Fibroblast of lung (primary cell): Measurements from ENCODE around the gene BGN.

Experiments used
- CTCF ChIP-seq, 2 donors: IDR thresholded peaks in 1 of 2; conservative IDR thresholded peaks in 1 of 2; 1 replicate in 1 of 2; 2 replicates in 1 of 2; pipeline ENCODE4 v1.5.1; 2011 to 2012; ENCODE audit warnings: low read length in 2 of 2, control low read depth in 1 of 2, inconsistent platforms in 1 of 2, low read depth in 1 of 2, mild to moderate bottlenecking in 1 of 2
- EZH2 ChIP-seq: IDR thresholded peaks from 2 replicates; pipeline ENCODE4 v1.5.1; 2012; ENCODE audit warnings: low read length, control low read depth, mild to moderate bottlenecking; ENCODE audit errors: missing control alignments

- no peak for TF ChIP-seq EZH2
- no peak for TF ChIP-seq CTCF (conservative IDR thresholded peaks at IDR 0.05 in 1 of 2, IDR thresholded peaks at IDR 0.05 in 1 of 2; ENCODE audit: low read depth in 1 of 2, low read length in 2 of 2)
Observed at GRCh38 chrX:153505361-153505760, 10.6 kb downstream of the BGN start.
